HL-60 (cell line): ENCODE results near the gene FUT9.

Experiments
- DNase-seq, 2 experiments: peaks; one replicate each; pipeline ENCODE4 v3.0.0-alpha.2; 2010 to 2020; ENCODE audit warnings: low read depth in 1 of 2, low spot score in 1 of 2
- H3K27ac ChIP-seq: fragments of 250-450 bp; sonication (Bioruptor Pico); replicated peaks from 2 replicates; pipeline ENCODE4 v1.5.1; 2020; ENCODE audit warnings: mild to moderate bottlenecking, moderate library complexity
- H3K27me3 ChIP-seq: fragments of 250-450 bp; sonication (Bioruptor Pico); 2 replicates; pipeline ENCODE4 v1.5.1; 2021; ENCODE audit warnings: mild to moderate bottlenecking, moderate library complexity; ENCODE audit not compliant: insufficient read depth, poor library complexity, severe bottlenecking
- H3K4me3 ChIP-seq: replicated peaks from 2 replicates; pipeline ENCODE4 v1.5.1; 2011; ENCODE audit warnings: mild to moderate bottlenecking, control low read depth, low read length; ENCODE audit not compliant: insufficient read depth
- CTCF ChIP-seq: IDR thresholded peaks from one replicate; pipeline ENCODE4 v1.5.1; 2011; ENCODE audit warnings: low read length, control low read depth, inconsistent platforms; ENCODE audit not compliant: insufficient read depth
- GABPA ChIP-seq: IDR thresholded peaks from 2 replicates; pipeline ENCODE4 v1.6.1; 2012; ENCODE audit warnings: low read depth
- POLR2AphosphoS5 ChIP-seq: IDR thresholded peaks from 2 replicates; pipeline ENCODE4 v1.6.1; 2012; ENCODE audit warnings: low read depth
- REST ChIP-seq: IDR thresholded peaks from 2 replicates; pipeline ENCODE4 v1.6.1; 2012; ENCODE audit warnings: low read depth; ENCODE audit not compliant: insufficient replicate concordance
- SPI1 ChIP-seq: IDR thresholded peaks from 2 replicates; pipeline ENCODE4 v1.6.1; 2012; ENCODE audit warnings: low read depth, mild to moderate bottlenecking, borderline replicate concordance

FUT9 gene

GRCh38 chr6:96094077-96094476, 78.3 kb downstream of the FUT9 start:
- DNase-seq, result no peak
- Histone ChIP-seq H3K27ac (no peak overlapping the region), H3K27me3 (no peaks in the 10 kb centered on the region), H3K4me3 (no peak overlapping the region)
- no peak for TF ChIP-seq CTCF
- no peak for TF ChIP-seq POLR2AphosphoS5
- TF ChIP-seq GABPA, result no peak
- TF ChIP-seq REST, result no peak
- TF ChIP-seq SPI1, result no peak

- H3K27me3 ChIP-seq, result no peaks in the 10 kb centered on the region
- H3K27ac ChIP-seq, result no peak overlapping the region
- TF ChIP-seq REST, result no peak
- TF ChIP-seq POLR2AphosphoS5, result no peak
- TF ChIP-seq SPI1, result no peak
- TF ChIP-seq CTCF, result no peak
- TF ChIP-seq GABPA, result no peak
- no peak overlapping the region for H3K4me3 ChIP-seq
- no peak for DNase-seq
Observed at GRCh38 chr6:96099069-96099468, 83.3 kb downstream of the FUT9 start.

GRCh38 chr6:96101564-96101963, 85.8 kb downstream of the FUT9 start:
- TF ChIP-seq POLR2AphosphoS5, result no peak
- no peak for TF ChIP-seq GABPA
- no peak for TF ChIP-seq REST
- no peak for TF ChIP-seq SPI1
- no peak for TF ChIP-seq CTCF
- no peak for DNase-seq
- H3K27me3 ChIP-seq, result no peaks in the 10 kb centered on the region
- H3K4me3 ChIP-seq, result no peak overlapping the region
- H3K27ac ChIP-seq, result no peak overlapping the region
